ENCODE data around the gene BRIP1. TPM values are rescaled to one million over a fixed set of nuclear protein-coding genes. Genes with fewer than 3 reads are reported as not detected.
"Not testable (repeated sequence)": the region's sequence is repeated elsewhere in the genome, so short reads cannot be mapped to it uniquely, and the experiment has no call there.

Gene BRIP1
- total RNA-seq, 1 experiment from 2014 or later, result 13.7 TPM

- in situ Hi-C loops (cut with HindIII; ENCODE audit: low pct_unique_long_range_greater_than_20kb, low sequenced_read_pairs), result no loop called here
- DNase-seq (ENCODE audit: low read depth, low spot score), result peak; percentile 85
These were observed 25.9 kb downstream of the BRIP1 start for GRCh38 chr17:61837175-61838051.

- in situ Hi-C loops (cut with HindIII; ENCODE audit: low pct_unique_long_range_greater_than_20kb, low sequenced_read_pairs), result no loop called here
- no peak for DNase-seq (ENCODE audit: low read depth, low spot score)
These were observed 26.8 kb downstream of the BRIP1 start for GRCh38 chr17:61836266-61837174.

- no peak for DNase-seq (ENCODE audit: low read depth, low spot score)
- in situ Hi-C loops (cut with HindIII; ENCODE audit: low pct_unique_long_range_greater_than_20kb, low sequenced_read_pairs), result no loop called here
These were observed 27.7 kb downstream of the BRIP1 start for GRCh38 chr17:61835606-61836005.

GRCh38 chr17:61834610-61835009, 28.7 kb downstream of the BRIP1 start:
- in situ Hi-C loops (cut with HindIII; ENCODE audit: low pct_unique_long_range_greater_than_20kb, low sequenced_read_pairs), result no loop called here
- no peak for DNase-seq (ENCODE audit: low read depth, low spot score)

GRCh38 chr17:61833536-61834193, 29.7 kb downstream of the BRIP1 start:
- in situ Hi-C loops (cut with HindIII; ENCODE audit: low pct_unique_long_range_greater_than_20kb, low sequenced_read_pairs), result no loop called here
- DNase-seq (ENCODE audit: low read depth, low spot score), result peak; percentile 88

GRCh38 chr17:61832463-61832862, 30.9 kb downstream of the BRIP1 start:
- DNase-seq (ENCODE audit: low read depth, low spot score), result no peak
- in situ Hi-C loops (cut with HindIII; ENCODE audit: low pct_unique_long_range_greater_than_20kb, low sequenced_read_pairs), result no loop called here

GRCh38 chr17:61831099-61831498, 32.2 kb downstream of the BRIP1 start:
- no peak for DNase-seq (ENCODE audit: low read depth, low spot score)
- in situ Hi-C loops (cut with HindIII; ENCODE audit: low pct_unique_long_range_greater_than_20kb, low sequenced_read_pairs), result no loop called here

- no peak for DNase-seq (ENCODE audit: low read depth, low spot score)
- in situ Hi-C loops (cut with HindIII; ENCODE audit: low pct_unique_long_range_greater_than_20kb, low sequenced_read_pairs), result no loop called here
These were observed 34.6 kb downstream of the BRIP1 start for GRCh38 chr17:61828694-61829093.

- in situ Hi-C loops (cut with HindIII; ENCODE audit: low pct_unique_long_range_greater_than_20kb, low sequenced_read_pairs), result no loop called here
- DNase-seq (ENCODE audit: low read depth, low spot score), result no peak
These were observed 35.5 kb downstream of the BRIP1 start for GRCh38 chr17:61827649-61828395.

GRCh38 chr17:61826866-61827265, 36.5 kb downstream of the BRIP1 start:
- in situ Hi-C loops (cut with HindIII; ENCODE audit: low pct_unique_long_range_greater_than_20kb, low sequenced_read_pairs); DNase-seq (ENCODE audit: low read depth, low spot score): not testable (repeated sequence)

- in situ Hi-C loops (cut with HindIII; ENCODE audit: low pct_unique_long_range_greater_than_20kb, low sequenced_read_pairs); DNase-seq (ENCODE audit: low read depth, low spot score): not testable (repeated sequence)
These were observed 37.1 kb downstream of the BRIP1 start for GRCh38 chr17:61826198-61826597.

- DNase-seq (ENCODE audit: low read depth, low spot score), result no peak
- in situ Hi-C loops (cut with HindIII; ENCODE audit: low pct_unique_long_range_greater_than_20kb, low sequenced_read_pairs), result no loop called here
These were observed 37.7 kb downstream of the BRIP1 start for GRCh38 chr17:61825448-61826137.

GRCh38 chr17:61822326-61823285, 40.7 kb downstream of the BRIP1 start:
- no peak for DNase-seq (ENCODE audit: low read depth, low spot score)
- in situ Hi-C loops (cut with HindIII; ENCODE audit: low pct_unique_long_range_greater_than_20kb, low sequenced_read_pairs), result no loop called here

GRCh38 chr17:61821655-61822054, 41.7 kb downstream of the BRIP1 start:
- no peak for DNase-seq (ENCODE audit: low read depth, low spot score)
- in situ Hi-C loops (cut with HindIII; ENCODE audit: low pct_unique_long_range_greater_than_20kb, low sequenced_read_pairs), result no loop called here

- DNase-seq (ENCODE audit: low read depth, low spot score); in situ Hi-C loops (cut with HindIII; ENCODE audit: low pct_unique_long_range_greater_than_20kb, low sequenced_read_pairs): not testable (repeated sequence)
These were observed 44.1 kb downstream of the BRIP1 start for GRCh38 chr17:61819265-61819664.

GRCh38 chr17:61818225-61818624, 45.1 kb downstream of the BRIP1 start:
- DNase-seq (ENCODE audit: low read depth, low spot score), result no peak
- in situ Hi-C loops (cut with HindIII; ENCODE audit: low pct_unique_long_range_greater_than_20kb, low sequenced_read_pairs), result no loop called here

All from SK-MEL-5 (cell line).